GM12873 (cell line): Measurements from ENCODE around the gene RWDD4.

Experiments used
- TF ChIP-seq, protein P1 (sequence below): IDR thresholded peaks from 2 replicates; pipeline ENCODE4 v1.5.1; 2012; ENCODE audit warnings: low read depth, mild to moderate bottlenecking, moderate library complexity, low read length, control low read depth; ENCODE audit not compliant: insufficient read depth; ENCODE audit errors: missing control alignments

Gene RWDD4

DNA sequence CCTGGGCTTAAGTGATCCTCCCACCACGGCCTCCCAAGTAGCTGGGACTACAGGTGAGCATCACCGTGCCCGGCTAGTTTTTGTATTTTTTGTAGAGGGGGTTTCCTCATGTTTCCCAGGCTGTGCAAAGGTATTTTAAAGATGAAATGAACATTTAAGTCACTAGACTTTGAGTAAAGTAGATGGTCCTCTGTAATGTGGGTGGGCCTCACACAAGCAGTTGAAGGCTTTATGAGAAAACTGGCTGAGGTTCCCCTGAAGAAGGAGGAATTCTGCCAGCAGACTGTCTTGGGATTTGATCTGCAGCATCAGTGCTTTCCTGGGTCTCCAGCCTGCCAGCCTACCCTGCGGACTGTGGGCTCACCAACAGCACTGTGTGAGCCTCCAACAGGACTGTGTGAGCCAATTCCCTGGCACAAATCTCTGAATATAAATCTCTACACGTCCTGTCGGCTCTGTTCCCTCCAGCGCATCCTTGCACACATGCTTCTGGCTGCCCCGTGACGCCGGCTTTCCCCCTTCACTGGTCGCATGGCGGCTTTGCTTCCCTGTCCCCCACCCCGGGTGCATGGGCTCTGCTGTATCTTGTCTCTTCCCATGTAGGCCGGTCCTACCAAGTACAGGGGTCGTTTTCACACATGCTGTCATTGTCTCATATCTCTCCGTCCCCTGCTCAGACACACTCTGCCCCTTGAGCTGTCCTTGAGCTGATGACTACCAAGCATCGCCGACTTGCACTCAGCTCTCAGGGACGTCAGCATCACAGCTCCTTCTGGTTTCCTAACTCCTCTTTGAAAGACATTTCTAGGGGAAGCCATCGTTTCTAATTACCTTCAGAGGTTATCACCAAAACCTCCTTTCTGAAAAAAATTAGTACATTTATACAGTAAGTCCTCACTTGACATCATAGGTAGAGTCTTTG, 46.4 kb downstream of the RWDD4 start:
- TF ChIP-seq, protein P1, sequence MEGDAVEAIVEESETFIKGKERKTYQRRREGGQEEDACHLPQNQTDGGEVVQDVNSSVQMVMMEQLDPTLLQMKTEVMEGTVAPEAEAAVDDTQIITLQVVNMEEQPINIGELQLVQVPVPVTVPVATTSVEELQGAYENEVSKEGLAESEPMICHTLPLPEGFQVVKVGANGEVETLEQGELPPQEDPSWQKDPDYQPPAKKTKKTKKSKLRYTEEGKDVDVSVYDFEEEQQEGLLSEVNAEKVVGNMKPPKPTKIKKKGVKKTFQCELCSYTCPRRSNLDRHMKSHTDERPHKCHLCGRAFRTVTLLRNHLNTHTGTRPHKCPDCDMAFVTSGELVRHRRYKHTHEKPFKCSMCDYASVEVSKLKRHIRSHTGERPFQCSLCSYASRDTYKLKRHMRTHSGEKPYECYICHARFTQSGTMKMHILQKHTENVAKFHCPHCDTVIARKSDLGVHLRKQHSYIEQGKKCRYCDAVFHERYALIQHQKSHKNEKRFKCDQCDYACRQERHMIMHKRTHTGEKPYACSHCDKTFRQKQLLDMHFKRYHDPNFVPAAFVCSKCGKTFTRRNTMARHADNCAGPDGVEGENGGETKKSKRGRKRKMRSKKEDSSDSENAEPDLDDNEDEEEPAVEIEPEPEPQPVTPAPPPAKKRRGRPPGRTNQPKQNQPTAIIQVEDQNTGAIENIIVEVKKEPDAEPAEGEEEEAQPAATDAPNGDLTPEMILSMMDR = no peak

DNA sequence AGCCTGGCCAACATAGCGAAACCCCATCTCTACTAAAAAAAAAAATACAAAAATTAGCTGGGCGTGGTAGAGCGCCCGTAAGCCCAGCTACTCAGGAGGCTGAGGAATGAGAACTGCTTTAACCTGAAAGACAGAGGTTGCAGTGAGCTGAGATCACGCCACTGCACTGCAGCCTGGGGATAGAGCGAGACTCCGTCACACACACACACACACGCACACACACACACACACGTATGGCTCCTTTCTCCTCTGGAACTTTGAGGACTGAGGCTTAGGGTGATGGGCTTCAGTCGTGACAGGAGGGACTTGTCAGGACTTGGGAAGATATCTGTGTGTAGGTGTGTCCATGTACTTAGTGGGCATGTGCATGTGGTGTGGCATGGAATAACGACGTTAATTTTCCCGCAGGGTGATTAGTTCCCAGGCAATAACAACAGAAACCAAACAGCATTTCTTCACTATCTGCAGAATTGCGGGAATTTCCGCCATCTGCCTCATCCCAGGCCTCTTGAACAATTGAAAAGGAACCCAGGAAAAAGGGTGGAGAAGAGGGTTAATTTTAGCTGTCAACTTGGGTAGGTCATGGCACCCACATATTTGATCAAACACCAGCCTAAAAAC, 47.7 kb downstream of the RWDD4 start:
- TF ChIP-seq, protein P1 = no peak

DNA sequence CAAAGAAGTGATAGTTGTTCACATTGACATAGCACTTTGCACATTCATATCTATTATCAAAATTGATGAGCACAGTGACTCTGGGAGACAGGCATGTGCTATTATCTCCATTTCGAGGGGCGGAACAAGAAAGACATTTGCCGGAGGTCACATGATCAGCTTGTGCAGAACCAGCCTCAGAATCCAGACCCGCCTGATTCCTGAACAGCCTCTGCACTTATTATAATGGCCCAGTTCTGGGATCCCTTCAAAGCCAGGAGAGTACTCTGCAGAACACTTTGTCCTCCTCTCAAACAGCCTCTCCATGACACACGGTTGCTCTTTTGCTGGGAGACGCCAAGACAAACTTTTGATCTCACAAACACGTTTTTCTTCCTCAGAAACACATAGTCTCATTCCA, 48.4 kb downstream of the RWDD4 start:
- TF ChIP-seq, protein P1 = no peak

DNA sequence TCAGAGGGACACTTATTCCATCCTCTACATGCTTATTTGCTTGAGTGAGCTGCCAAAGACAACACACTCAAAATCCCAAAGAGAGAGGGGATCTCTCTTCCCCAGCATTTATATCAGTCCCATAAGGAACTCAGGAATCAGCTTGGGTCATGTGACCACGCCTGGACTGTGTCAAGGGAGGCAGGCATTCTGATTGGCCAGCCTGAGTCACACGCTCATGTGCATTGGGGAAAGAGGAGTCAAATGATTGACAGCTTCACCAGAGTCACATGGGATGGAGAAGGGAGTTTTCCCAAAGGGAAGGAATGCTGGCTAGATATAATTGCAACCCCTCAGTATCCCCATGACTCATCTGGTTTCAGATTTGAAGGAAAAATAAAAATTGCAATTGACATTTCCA, 49.0 kb downstream of the RWDD4 start:
- TF ChIP-seq, protein P1 = no peak

DNA sequence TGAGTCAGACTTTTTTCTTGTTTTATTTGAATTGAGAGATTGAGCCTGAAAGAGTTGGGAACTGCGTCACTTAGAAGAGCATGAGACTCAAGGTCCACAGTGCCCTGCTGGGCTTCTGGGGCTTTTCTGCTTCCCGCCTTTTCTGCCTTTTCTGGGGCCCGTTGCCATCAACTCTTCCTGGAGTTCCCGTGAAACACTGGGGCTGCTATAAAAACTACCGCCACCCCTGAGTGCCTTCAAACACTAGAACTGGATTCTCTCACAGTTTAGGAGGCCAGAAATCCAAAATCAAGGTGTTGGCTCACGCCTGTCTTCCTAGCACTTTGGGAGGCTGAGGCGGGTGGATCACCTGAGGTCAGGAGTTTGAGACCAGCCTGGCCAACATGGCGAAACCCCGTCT, 49.8 kb downstream of the RWDD4 start:
- TF ChIP-seq, protein P1 = no peak

DNA sequence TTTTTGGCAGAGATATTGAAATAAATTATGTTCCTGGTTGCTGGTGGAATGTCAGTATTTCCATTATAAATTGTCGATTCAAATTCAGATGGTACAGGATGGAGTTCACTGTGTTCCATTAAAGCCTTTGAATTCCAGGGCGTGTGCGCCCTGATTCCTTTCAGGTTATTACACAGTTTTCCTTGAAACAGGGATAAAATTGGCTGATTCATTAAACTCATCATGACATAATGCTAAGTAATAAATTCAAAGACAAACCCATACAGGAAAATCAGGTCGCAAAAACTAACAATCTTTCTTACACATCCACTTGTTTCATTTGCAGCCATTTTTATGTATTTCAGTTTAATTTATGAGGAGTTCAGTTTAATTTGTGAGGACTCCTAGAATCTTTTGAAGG, 51.1 kb downstream of the RWDD4 start:
- TF ChIP-seq, protein P1 = no peak

DNA sequence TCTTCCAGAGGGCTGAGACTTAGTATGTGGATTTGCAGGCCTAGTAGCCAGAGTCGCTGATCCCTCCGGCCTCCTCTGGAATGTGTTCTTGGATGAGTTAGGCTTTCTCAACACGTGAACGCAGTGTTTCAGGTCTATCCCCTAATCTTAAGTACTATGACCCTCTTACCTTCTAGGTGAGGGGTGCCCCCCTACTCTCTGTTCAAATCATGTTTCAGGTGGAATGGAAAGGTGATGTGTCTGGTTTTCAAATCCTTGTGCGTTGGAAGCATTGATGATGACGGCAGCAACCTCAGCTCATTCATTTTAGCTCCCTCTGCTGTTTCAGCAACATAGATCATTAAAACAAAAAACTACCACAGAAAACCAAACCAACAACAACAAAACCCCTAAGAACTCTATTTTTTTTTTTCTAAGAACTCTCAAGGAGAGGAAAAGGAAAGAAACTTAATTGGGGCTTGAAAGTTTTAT, 56.4 kb downstream of the RWDD4 start:
- TF ChIP-seq, protein P1 = peak; percentile 29
